GM23338 (cell line): Measurements from ENCODE around the gene AGRP. TPM values are rescaled to one million over a fixed set of nuclear protein-coding genes. Genes with fewer than 3 reads are reported as not detected.

Experiments used
- ATAC-seq: fragments of 200-7000 bp; cut with Tn5 transposase; 3 replicates; pipeline ENCODE4 v1.9.1; 2020
- DNase-seq: peaks from one replicate; pipeline ENCODE4 v3.0.0-alpha.2; 2015; ENCODE audit warnings: low spot score
- H2AFZ ChIP-seq: fragments of 200-600 bp; sonication (generic); 2 replicates; pipeline ENCODE4 v1.8.0; 2016; ENCODE audit warnings: antibody characterized with exemption, mild to moderate bottlenecking, moderate library complexity
- H3F3A ChIP-seq: fragments of 200-600 bp; sonication (generic); replicated peaks from 2 replicates; pipeline ENCODE4 v1.8.0; 2017; ENCODE audit warnings: antibody characterized with exemption, mixed run types, low read depth
- H3K27ac ChIP-seq: fragments of 200-600 bp; sonication (generic); 2 replicates; pipeline ENCODE4 v1.6.1; 2016; ENCODE audit warnings: low read depth
- H3K27me3 ChIP-seq: fragments of 200-600 bp; sonication (generic); 2 replicates; pipeline ENCODE4 v1.8.0; 2016; ENCODE audit warnings: mild to moderate bottlenecking, mixed run types, moderate library complexity; ENCODE audit not compliant: insufficient read depth
- H3K36me3 ChIP-seq: fragments of 200-600 bp; sonication (generic); 2 replicates; pipeline ENCODE4 v1.8.0; 2016; ENCODE audit warnings: mild to moderate bottlenecking; ENCODE audit not compliant: insufficient read depth
- H3K4me1 ChIP-seq: fragments of 200-600 bp; sonication (generic); 2 replicates; pipeline ENCODE4 v1.8.0; 2016; ENCODE audit warnings: mild to moderate bottlenecking, moderate library complexity; ENCODE audit not compliant: insufficient read depth
- H3K4me2 ChIP-seq: fragments of 200-600 bp; sonication (generic); 2 replicates; pipeline ENCODE4 v1.7.1; 2017; ENCODE audit warnings: mixed run types
- H3K4me3 ChIP-seq: fragments of 200-600 bp; sonication (generic); 2 replicates; pipeline ENCODE4 v1.6.1; 2016; ENCODE audit warnings: mixed run types
- H3K79me2 ChIP-seq: fragments of 200-600 bp; sonication (generic); replicated peaks from 2 replicates; pipeline ENCODE4 v1.8.0; 2017; ENCODE audit warnings: mild to moderate bottlenecking; ENCODE audit not compliant: insufficient read depth
- H3K9me2 ChIP-seq: fragments of 200-600 bp; sonication (generic); 2 replicates; pipeline ENCODE4 v1.8.0; 2017; ENCODE audit not compliant: insufficient read depth
- H4K20me1 ChIP-seq: fragments of 200-600 bp; sonication (generic); replicated peaks from 2 replicates; pipeline ENCODE4 v1.8.0; 2017; ENCODE audit warnings: mild to moderate bottlenecking; ENCODE audit not compliant: insufficient read depth
- H3K27ac Mint-ChIP-seq: 2 replicates; pipeline ENCODE4 v1.8.0; 2020; ENCODE audit warnings: inconsistent platforms, mild to moderate bottlenecking, moderate library complexity, mixed read lengths
- H3K27me3 Mint-ChIP-seq: 3 replicates; pipeline ENCODE4 v1.8.0; 2022; ENCODE audit warnings: low read depth, mild to moderate bottlenecking, moderate library complexity, mixed read lengths, inconsistent platforms; ENCODE audit not compliant: insufficient read depth, poor library complexity
- H3K36me3 Mint-ChIP-seq: 3 replicates; pipeline ENCODE4 v1.8.0; 2021; ENCODE audit warnings: low read depth, mild to moderate bottlenecking, inconsistent platforms, moderate library complexity, mixed read lengths
- H3K4me1 Mint-ChIP-seq: 3 replicates; pipeline ENCODE4 v1.8.0; 2020; ENCODE audit warnings: mild to moderate bottlenecking, inconsistent platforms, mixed read lengths
- H3K4me3 Mint-ChIP-seq: 3 replicates; pipeline ENCODE4 v1.8.0; 2021; ENCODE audit warnings: moderate library complexity, mild to moderate bottlenecking, inconsistent platforms, mixed read lengths
- H3K9me3 Mint-ChIP-seq: 3 replicates; pipeline ENCODE4 v1.8.0; 2020; ENCODE audit warnings: moderate library complexity, mild to moderate bottlenecking, inconsistent platforms, mixed read lengths
- CREB1 ChIP-seq: fragments of 250-450 bp; sonication (Bioruptor Pico); IDR thresholded peaks from 2 replicates; pipeline ENCODE4 v1.5.0; 2020; ENCODE audit warnings: low read depth, mild to moderate bottlenecking, moderate library complexity
- CTCF ChIP-seq, 2 experiments: fragments of 200-600 bp in 1 of 2; sonication (generic) in 1 of 2; conservative IDR thresholded peaks; 2 replicates each; pipeline versions ENCODE4 v1.5.1 to v1.6.1; 2016 to 2017; ENCODE audit warnings: antibody characterized with exemption in 2 of 2, low read depth in 2 of 2, mild to moderate bottlenecking in 2 of 2, moderate library complexity in 1 of 2
- EZH2 ChIP-seq: fragments of 200-600 bp; sonication (generic); IDR thresholded peaks from one replicate; pipeline ENCODE4 v1.8.0; 2017; ENCODE audit warnings: antibody characterized with exemption, mild to moderate bottlenecking, low read depth; ENCODE audit not compliant: unreplicated experiment
- EZH2phosphoT487 ChIP-seq: fragments of 200-600 bp; sonication (generic); IDR thresholded peaks from one replicate; pipeline ENCODE4 v1.8.1; 2018; ENCODE audit warnings: antibody characterized with exemption; ENCODE audit not compliant: unreplicated experiment
- NANOG ChIP-seq: IDR thresholded peaks from 2 replicates; pipeline ENCODE4 v1.6.1; 2016; ENCODE audit warnings: antibody characterized with exemption, borderline replicate concordance
- POLR2AphosphoS5 ChIP-seq: IDR thresholded peaks from 2 replicates; pipeline ENCODE4 v1.6.1; 2016; ENCODE audit warnings: antibody characterized with exemption, low read depth
- STAT1 ChIP-seq: IDR thresholded peaks from one replicate; pipeline ENCODE4 v1.6.1; 2016; ENCODE audit warnings: antibody characterized with exemption; ENCODE audit not compliant: unreplicated experiment
- ZNF331 ChIP-seq: fragments of 250-450 bp; sonication (Bioruptor Pico); IDR thresholded peaks from 2 replicates; pipeline ENCODE4 v1.5.0; 2020; ENCODE audit warnings: low read depth, mild to moderate bottlenecking, moderate library complexity
- polyA plus RNA-seq: library from polyadenylated mRNA; unstranded; fragments of >200 nt; fragmentation: Nextera tagmentation; extraction: Ambion mirVana; gene quantifications from 2 replicates; pipeline ENCODE4 v1.2.1, GENCODE V29; 2016
- total RNA-seq: library from RNA; depleted of rRNA; stranded (reverse); fragments of >200 nt; shearing (Covaris generic); gene quantifications from 2 replicates; pipeline ENCODE4 v1.2.3, GENCODE V29; 2014
- TF ChIP-seq, protein P1 (sequence below): IDR thresholded peaks from one replicate; pipeline ENCODE4 v1.6.1; 2018; ENCODE audit warnings: antibody characterized with exemption; ENCODE audit not compliant: unreplicated experiment
- TF ChIP-seq, protein P2 (sequence below): fragments of 250-450 bp; sonication (Bioruptor Pico); IDR thresholded peaks from 2 replicates; pipeline ENCODE4 v1.5.0; 2020; ENCODE audit warnings: mild to moderate bottlenecking, moderate library complexity

The AGRP gene
- total and polyA plus RNA-seq, 2 experiments from 2014 or later, result not detected

- TF ChIP-seq, protein P1, sequence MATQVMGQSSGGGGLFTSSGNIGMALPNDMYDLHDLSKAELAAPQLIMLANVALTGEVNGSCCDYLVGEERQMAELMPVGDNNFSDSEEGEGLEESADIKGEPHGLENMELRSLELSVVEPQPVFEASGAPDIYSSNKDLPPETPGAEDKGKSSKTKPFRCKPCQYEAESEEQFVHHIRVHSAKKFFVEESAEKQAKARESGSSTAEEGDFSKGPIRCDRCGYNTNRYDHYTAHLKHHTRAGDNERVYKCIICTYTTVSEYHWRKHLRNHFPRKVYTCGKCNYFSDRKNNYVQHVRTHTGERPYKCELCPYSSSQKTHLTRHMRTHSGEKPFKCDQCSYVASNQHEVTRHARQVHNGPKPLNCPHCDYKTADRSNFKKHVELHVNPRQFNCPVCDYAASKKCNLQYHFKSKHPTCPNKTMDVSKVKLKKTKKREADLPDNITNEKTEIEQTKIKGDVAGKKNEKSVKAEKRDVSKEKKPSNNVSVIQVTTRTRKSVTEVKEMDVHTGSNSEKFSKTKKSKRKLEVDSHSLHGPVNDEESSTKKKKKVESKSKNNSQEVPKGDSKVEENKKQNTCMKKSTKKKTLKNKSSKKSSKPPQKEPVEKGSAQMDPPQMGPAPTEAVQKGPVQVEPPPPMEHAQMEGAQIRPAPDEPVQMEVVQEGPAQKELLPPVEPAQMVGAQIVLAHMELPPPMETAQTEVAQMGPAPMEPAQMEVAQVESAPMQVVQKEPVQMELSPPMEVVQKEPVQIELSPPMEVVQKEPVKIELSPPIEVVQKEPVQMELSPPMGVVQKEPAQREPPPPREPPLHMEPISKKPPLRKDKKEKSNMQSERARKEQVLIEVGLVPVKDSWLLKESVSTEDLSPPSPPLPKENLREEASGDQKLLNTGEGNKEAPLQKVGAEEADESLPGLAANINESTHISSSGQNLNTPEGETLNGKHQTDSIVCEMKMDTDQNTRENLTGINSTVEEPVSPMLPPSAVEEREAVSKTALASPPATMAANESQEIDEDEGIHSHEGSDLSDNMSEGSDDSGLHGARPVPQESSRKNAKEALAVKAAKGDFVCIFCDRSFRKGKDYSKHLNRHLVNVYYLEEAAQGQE, result no peak
- TF ChIP-seq, protein P2, sequence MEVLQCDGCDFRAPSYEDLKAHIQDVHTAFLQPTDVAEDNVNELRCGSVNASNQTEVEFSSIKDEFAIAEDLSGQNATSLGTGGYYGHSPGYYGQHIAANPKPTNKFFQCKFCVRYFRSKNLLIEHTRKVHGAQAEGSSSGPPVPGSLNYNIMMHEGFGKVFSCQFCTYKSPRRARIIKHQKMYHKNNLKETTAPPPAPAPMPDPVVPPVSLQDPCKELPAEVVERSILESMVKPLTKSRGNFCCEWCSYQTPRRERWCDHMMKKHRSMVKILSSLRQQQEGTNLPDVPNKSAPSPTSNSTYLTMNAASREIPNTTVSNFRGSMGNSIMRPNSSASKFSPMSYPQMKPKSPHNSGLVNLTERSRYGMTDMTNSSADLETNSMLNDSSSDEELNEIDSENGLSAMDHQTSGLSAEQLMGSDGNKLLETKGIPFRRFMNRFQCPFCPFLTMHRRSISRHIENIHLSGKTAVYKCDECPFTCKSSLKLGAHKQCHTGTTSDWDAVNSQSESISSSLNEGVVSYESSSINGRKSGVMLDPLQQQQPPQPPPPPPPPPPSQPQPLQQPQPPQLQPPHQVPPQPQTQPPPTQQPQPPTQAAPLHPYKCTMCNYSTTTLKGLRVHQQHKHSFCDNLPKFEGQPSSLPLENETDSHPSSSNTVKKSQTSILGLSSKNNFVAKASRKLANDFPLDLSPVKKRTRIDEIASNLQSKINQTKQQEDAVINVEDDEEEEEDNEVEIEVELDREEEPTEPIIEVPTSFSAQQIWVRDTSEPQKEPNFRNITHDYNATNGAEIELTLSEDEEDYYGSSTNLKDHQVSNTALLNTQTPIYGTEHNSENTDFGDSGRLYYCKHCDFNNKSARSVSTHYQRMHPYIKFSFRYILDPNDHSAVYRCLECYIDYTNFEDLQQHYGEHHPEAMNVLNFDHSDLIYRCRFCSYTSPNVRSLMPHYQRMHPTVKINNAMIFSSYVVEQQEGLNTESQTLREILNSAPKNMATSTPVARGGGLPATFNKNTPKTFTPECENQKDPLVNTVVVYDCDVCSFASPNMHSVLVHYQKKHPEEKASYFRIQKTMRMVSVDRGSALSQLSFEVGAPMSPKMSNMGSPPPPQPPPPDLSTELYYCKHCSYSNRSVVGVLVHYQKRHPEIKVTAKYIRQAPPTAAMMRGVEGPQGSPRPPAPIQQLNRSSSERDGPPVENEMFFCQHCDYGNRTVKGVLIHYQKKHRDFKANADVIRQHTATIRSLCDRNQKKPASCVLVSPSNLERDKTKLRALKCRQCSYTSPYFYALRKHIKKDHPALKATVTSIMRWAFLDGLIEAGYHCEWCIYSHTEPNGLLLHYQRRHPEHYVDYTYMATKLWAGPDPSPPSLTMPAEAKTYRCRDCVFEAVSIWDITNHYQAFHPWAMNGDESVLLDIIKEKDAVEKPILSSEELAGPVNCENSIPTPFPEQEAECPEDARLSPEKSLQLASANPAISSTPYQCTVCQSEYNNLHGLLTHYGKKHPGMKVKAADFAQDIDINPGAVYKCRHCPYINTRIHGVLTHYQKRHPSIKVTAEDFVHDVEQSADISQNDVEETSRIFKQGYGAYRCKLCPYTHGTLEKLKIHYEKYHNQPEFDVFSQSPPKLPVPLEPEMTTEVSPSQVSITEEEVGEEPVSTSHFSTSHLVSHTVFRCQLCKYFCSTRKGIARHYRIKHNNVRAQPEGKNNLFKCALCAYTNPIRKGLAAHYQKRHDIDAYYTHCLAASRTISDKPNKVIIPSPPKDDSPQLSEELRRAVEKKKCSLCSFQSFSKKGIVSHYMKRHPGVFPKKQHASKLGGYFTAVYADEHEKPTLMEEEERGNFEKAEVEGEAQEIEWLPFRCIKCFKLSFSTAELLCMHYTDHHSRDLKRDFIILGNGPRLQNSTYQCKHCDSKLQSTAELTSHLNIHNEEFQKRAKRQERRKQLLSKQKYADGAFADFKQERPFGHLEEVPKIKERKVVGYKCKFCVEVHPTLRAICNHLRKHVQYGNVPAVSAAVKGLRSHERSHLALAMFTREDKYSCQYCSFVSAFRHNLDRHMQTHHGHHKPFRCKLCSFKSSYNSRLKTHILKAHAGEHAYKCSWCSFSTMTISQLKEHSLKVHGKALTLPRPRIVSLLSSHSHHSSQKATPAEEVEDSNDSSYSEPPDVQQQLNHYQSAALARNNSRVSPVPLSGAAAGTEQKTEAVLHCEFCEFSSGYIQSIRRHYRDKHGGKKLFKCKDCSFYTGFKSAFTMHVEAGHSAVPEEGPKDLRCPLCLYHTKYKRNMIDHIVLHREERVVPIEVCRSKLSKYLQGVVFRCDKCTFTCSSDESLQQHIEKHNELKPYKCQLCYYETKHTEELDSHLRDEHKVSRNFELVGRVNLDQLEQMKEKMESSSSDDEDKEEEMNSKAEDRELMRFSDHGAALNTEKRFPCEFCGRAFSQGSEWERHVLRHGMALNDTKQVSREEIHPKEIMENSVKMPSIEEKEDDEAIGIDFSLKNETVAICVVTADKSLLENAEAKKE (CRISPR knock-in tag), result no peak
- no peak for TF ChIP-seq CREB1
Measured at GRCh38 chr16:67442581-67443255, 40.6 kb downstream of the AGRP start (continued).

DNA sequence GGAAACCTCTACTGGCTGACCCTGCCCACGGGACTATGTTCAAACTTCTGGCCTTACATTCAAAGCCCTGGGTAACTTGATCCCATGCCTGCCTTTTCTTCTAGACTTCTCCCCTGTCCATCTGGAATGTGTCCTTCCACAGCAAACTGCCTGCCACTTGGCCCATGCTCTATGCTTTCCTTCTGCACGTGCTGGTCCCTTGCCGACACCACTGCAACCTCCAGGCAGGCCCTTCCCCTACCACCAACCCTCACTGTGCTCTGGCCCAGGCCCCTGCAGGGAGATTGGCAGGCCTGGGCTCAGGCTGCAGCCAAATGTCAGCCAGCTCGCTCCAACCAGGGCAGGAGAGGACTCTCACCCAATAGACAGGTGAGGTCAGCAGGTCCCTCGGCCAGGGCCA is 41.4 kb downstream of the AGRP start:
- H3K9me3 Mint-ChIP-seq, result no peaks in the 10 kb centered on the region
- H3K36me3 Mint-ChIP-seq, result peaks cover 21% of the 10 kb centered on the region
- H3K4me3 ChIP-seq, result no peak overlapping the region
- H3K27me3 Mint-ChIP-seq, result peaks cover 23% of the 10 kb centered on the region
- no peaks in the 10 kb centered on the region for H3K27me3 ChIP-seq
- H3K4me1 Mint-ChIP-seq, result peaks cover 10% of the 10 kb centered on the region
- H3K27ac ChIP-seq, result no peak overlapping the region
- H3K27ac Mint-ChIP-seq, result peak overlapping the region; percentile 45; the same call in 1 of the 2 replicates
- no peak overlapping the region for H3K4me2 ChIP-seq
- DNase-seq, result no peak
- no peak overlapping the region for H2AFZ ChIP-seq
- H4K20me1 ChIP-seq, result no peaks in the 10 kb centered on the region; the same call in 1 of the 2 replicates
- no peaks in the 10 kb centered on the region for H3F3A ChIP-seq
- ATAC-seq, result no peak
- H3K79me2 ChIP-seq, result no peaks in the 10 kb centered on the region
- H3K4me3 Mint-ChIP-seq, result no peak overlapping the region
- H3K4me1 ChIP-seq, result no peaks in the 10 kb centered on the region
- H3K9me2 ChIP-seq, result no peaks in the 10 kb centered on the region
- H3K36me3 ChIP-seq, result peaks cover 2% of the 10 kb centered on the region; the same call in 1 of the 2 replicates
- no peak for TF ChIP-seq STAT1
- TF ChIP-seq EZH2, result no peak
- no peak for TF ChIP-seq EZH2phosphoT487
- no peak for TF ChIP-seq ZNF331 (CRISPR knock-in tag)
- TF ChIP-seq POLR2AphosphoS5, result no peak
- no peak for TF ChIP-seq NANOG
- TF ChIP-seq CTCF (conservative IDR thresholded peaks at IDR 0.05; ENCODE audit: low read depth in 2 of 2), result no peak
